GM13977 (cell line): ENCODE measurements around the gene MYO19.
A peak's percentile ranks its signal among the peaks of the same experiment; 100 is the strongest.

Experiments used
- DNase-seq: peaks from one replicate; pipeline ENCODE4 v3.0.0; 2012; ENCODE audit warnings: low spot score
- in situ Hi-C: fragments of 300-500 bp; cut with MboI; formaldehyde crosslinking; loops from one replicate; pipeline ENCODE4 v1.12.0; 2022; ENCODE audit warnings: low sequenced_read_pairs, low pct_unique_long_range_greater_than_20kb, mixed read lengths, inconsistent platforms; ENCODE audit not compliant: unreplicated experiment
- TF ChIP-seq, protein P1 (sequence below): IDR thresholded peaks from 2 replicates; pipeline ENCODE4 v1.5.1; 2012; ENCODE audit warnings: mild to moderate bottlenecking, control low read depth; ENCODE audit not compliant: insufficient read depth; ENCODE audit errors: extremely low read depth, missing control alignments

The MYO19 gene, protein sequence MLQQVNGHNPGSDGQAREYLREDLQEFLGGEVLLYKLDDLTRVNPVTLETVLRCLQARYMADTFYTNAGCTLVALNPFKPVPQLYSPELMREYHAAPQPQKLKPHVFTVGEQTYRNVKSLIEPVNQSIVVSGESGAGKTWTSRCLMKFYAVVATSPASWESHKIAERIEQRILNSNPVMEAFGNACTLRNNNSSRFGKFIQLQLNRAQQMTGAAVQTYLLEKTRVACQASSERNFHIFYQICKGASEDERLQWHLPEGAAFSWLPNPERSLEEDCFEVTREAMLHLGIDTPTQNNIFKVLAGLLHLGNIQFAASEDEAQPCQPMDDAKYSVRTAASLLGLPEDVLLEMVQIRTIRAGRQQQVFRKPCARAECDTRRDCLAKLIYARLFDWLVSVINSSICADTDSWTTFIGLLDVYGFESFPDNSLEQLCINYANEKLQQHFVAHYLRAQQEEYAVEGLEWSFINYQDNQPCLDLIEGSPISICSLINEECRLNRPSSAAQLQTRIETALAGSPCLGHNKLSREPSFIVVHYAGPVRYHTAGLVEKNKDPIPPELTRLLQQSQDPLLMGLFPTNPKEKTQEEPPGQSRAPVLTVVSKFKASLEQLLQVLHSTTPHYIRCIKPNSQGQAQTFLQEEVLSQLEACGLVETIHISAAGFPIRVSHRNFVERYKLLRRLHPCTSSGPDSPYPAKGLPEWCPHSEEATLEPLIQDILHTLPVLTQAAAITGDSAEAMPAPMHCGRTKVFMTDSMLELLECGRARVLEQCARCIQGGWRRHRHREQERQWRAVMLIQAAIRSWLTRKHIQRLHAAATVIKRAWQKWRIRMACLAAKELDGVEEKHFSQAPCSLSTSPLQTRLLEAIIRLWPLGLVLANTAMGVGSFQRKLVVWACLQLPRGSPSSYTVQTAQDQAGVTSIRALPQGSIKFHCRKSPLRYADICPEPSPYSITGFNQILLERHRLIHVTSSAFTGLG

DNA sequence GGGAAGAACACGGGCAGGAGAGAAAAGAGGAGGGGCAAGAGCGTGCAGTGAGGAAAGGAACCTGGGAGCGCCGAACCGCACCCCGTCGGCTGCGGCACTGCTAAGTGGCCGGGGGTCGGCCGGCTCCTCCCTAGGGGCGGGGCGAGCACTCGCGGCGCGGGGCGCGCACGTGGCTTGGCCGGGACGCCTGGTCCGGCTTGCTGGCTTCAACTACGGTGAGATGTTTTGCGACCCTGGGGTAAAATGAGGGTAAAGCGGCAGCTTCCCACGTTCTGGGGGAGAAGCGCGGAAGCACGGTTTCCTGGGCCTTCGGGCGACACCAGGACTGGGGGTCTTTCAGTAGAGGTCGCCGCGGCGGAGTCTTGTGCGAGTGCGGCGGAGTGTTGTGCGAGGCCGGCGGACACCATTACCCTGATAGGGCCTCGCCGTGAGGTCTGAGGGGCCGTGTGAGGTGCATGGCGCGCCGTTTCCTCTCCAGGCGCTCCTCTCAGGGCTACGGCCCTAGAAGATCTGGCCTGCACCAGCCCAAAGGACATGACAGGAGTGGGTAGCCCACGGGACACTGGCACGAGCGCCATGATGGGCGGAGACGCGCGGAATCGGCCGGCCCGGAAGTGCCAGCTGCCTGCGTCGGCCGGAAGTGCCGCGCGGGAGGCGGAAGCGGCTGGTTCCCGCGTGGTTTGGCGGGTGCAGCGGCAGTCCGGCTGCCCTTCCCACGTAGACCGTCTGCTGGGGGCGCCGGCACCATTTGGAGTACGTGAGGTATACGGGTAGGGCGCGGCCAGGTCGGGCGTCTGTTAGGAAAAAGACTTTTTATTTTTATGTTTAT lies at the start of gene MYO19, which contains the start of gene PIGW:
Gene MYO19, minus strand, starts transcription at position 29 of the 829 bp plus-strand sequence. CDS start 2,330 bp downstream, outside the sequence.
Gene PIGW, plus strand, starts transcription at position 148 of the 829 bp plus-strand sequence. CDS start 2,115 bp downstream, outside the sequence.
- DNase-seq, result peak; percentile 92
- TF ChIP-seq, protein P1, sequence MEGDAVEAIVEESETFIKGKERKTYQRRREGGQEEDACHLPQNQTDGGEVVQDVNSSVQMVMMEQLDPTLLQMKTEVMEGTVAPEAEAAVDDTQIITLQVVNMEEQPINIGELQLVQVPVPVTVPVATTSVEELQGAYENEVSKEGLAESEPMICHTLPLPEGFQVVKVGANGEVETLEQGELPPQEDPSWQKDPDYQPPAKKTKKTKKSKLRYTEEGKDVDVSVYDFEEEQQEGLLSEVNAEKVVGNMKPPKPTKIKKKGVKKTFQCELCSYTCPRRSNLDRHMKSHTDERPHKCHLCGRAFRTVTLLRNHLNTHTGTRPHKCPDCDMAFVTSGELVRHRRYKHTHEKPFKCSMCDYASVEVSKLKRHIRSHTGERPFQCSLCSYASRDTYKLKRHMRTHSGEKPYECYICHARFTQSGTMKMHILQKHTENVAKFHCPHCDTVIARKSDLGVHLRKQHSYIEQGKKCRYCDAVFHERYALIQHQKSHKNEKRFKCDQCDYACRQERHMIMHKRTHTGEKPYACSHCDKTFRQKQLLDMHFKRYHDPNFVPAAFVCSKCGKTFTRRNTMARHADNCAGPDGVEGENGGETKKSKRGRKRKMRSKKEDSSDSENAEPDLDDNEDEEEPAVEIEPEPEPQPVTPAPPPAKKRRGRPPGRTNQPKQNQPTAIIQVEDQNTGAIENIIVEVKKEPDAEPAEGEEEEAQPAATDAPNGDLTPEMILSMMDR, result peak; percentile 17
- in situ Hi-C loops, result no loop called here

DNA sequence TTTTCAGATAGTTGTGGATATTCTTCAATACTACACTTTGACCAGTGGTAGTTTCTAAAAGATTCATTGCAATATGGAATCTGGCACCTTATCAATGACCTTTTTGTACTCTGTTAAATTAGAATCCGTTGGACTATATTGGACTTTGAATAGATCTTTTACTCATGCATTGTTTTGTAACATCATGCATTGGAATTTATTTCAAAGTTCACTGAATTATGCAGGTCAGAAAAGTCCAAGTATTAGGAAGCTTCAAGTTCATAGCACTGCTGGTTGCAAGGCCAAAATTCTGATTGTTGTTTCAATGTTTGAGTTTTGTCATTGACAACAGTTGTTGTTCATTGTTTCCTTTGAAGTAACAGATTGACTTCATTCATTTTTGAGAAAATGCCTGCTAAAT lies 49.1 kb upstream of the MYO19 start:
- in situ Hi-C loops, result no loop called here

DNA sequence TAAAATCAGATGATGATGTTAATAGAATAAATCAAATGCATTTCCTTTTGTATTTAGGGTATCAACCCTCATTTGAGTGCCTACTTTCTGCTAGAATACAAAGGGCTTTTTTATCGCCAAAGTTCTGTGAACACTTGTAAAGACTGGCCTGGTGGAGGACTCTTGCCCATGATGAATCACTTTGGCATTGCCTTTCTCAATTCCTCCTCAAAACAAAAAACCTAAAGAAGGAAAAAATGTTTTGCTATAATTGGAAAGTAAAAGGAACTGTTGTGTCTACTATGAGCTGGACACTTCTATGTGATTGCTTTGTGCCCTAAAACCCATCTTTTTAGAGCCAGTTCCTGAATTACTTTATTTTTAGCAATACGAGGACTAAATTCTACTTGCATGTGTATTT lies 44.0 kb upstream of the MYO19 start:
- in situ Hi-C loops, result no loop called here
- DNase-seq, result no peak
- TF ChIP-seq, protein P1, result no peak

More for the DNA sequence above, 49.1 kb upstream of the MYO19 start:
- TF ChIP-seq, protein P1, result no peak
- no peak for DNase-seq

DNA sequence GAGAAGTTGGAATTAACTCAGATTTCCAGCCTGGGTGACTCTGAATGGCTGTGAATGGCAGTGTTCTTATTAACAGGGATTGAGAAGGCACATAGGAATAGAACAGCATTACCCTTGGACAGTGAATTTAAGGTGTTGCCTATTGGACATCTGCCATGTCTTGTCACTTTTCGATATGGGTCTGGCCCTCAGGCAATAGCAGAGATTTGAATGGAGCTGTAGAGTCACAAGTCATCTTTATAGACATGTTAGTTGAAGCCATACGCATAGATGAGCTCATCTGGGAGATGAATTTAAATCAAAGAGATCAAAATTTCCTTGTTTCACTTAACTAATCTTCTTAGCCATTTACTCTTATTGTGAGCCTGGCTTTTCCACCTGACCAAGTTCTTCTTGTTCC lies 42.1 kb upstream of the MYO19 start:
- TF ChIP-seq, protein P1, result no peak
- DNase-seq, result no peak
- in situ Hi-C loops, result no loop called here

DNA sequence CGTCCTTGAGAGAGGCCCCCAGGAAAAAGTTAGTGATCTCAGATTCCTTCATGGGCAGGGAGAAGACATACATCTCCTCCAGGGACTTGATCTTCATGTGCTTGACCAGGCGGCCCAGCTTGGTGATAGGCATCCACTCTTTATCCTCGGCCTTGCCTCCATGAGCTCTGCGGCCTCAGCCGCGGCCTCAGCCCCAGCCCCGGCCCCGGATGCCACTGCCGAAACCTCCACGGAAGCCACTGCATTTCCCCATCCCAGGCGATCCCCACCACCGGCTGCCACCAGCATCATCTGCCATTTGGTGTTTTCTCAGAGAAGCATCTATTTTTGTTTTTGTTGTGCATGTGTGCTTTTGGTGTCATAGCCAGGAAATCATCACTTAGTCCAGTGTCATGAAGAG lies 40.4 kb upstream of the MYO19 start:
- TF ChIP-seq, protein P1, result no peak
- in situ Hi-C loops, result no loop called here
- DNase-seq, result no peak
